Ammon's horn (tissue), 1 donor: ENCODE results near the gene DOK1.

Experiments used
- DNase-seq: peaks from one replicate; pipeline ENCODE4 v3.0.0-alpha.2; 2016; ENCODE audit warnings: low spot score

DOK1 gene

DNA sequence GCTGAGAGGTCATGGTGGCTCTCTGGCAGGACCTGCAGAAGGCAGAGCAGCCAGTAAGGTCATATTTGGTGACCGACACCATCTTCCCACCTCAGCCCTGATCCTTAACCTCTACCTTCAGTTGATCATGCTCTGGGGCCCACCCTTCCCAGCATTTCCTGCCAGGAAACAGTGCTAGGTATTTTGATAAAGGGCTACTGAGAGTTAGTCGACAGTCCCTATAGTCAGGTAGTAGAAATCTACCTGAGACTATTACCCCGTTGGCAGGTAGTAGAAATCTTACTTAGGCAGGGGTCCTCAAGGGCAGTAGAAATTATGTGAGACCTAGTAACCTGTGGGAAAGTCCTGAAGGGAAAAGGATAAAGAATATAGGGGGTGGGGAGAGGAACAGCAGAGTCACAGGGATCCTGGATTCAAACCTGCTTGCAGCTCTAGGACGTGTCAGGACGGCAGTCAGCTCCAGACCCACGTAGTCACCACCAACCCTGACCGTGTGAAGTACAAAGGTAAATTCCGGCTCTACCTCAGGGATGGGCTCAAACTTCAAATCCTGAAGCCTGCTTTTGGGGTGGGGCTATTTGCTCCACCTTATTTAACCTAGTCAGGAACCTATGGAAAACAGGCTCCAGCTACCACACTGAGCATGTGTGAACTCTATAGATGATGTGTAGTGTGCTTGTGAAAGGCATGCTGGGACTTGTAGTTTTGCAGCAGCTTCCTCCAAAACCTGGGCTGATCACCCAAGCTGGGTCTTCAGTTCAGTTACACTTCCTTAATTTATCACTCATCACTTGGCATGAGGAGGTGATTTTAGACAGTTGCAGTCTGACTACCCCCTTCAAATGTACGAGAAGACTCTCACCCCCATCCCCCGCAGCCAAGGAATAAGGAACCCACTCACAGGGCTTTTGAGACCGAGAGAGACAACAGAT, 28.5 kb upstream of the DOK1 start, which contains the start of gene DQX1:
Gene DQX1 (minus strand): TSS at position 515 of the 932 bp plus-strand sequence. CDS start 502 bp downstream, at position 13.
- DNase-seq, result peak; percentile 39

DNA sequence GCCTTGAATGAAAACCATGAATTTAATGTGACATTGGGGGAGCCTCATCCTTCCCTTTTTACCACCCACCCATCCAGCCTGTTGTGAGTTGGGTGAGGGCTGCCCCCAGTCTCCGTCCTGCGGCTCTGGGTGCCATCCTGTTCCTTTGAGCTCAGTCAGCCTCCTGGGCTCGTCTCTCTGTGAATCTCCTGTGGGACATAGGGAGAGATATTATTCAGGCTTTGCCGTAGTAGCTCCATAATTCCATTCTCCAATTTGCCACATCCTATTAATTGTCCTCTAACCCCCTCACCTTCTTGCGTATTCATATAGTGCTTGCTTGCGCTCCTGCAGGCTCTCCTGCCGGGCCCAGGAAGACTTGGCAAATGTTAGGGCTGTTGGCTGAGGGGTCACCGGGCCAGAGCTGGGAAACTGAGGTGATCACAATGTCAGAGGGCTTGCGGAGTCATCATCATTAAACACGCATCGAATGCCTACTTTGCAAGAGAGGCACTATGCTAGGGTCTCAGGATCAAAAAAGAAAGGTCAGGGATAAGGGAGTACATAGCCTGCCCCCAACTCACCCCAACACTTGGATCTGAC, 27.8 kb upstream of the DOK1 start:
- no peak for DNase-seq

DNA sequence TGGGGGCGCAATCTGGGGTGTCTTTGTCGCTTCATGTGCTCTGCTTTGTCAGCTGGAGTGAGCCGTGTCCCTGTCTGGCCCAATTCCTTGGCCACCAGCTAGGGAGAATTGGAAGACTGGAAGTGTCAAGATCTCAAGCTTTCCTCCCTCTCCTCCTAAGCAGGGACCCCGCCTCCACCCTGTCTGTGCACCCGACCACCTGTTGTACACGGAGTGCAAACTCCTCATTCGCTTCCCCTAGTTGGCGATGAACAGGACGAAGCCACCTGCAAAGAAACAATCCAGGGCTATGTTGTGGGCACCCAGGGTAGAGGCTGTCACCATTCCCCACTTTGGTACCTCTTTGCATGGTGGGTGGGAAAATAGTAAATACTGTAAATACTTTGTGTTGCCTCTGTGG, 26.8 kb upstream of the DOK1 start:
- DNase-seq, result no peak

DNA sequence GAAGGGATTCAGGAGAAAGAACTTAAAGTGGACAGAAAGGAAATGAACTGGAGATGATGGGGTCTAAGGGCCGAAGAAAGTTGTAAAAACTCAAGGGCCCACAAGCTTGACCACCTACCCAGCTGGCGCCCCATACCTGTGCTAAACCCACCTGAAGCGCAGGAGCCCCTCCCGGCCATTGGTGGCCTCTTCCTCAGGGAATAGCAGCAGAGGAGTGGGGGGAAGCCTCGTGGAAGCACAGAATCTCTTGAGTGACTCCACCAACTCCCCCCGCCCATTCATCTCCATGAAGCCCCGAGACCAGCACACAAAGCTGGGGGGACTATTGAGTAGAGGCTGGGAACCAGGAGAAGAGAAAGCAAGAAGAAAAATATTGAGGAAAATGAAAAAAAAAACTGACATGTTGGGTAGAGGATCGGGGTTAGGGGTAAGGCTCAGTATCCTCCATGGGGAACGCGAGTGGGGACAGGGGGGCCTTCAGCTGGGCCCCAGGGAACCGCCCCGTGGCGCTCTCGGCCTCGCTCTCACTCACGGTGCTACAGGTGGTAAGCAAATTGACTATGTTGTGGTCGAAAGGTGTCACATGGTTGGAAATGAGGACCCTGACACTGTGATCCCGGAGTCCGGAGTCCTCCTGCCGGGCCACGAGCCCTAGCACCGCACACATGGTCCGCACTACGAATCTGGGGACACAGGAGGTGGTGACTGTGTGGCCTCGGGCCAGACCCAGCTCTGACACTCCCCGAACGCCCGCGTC, 25.7 kb upstream of the DOK1 start:
- DNase-seq, result no peak

DNA sequence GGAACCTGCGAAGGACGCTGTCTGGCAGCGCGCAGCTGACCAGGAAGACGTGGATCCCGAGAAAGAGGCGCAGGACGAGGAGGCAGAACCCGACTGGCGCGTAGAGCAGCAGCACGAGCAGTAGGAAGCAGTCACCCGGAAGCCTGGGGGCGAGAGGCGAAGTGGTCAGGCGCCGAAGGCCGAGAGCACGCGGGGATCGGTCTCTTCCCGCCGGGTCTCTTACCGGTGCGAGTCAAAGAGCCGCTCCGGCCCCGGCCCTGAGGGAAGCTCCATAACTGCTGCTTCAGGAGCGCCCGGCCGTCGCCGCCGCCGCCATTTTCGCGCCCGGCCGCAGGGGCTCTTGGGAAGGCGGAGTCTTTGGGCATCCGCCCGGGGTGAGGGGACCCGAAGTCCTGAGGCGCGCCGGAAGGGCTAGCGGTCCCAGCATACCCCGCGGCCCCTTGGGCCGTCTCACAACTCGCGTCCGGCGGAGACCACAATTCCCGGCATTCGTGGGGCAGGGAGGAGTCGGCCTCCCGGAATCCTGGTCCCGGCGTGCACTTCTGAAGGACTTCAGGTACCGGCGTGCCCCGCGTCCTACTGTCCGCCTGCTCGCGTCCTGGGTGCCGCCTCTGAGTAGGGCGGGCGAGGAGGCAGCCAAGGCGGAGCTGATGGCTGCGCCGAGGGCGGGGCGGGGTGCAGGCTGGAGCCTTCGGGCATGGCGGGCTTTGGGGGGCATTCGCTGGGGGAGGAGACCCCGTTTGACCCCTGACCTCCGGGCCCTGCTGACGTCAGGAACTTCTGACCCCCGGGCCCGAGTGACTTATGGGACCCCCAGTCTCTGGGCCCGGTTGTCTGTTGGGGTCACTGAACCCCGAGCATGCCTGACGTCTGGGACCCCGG, 24.9 kb upstream of the DOK1 start, which contains the start of the genes AUP1 and HTRA2:
Gene AUP1 (minus strand): TSS at position 350 of the 882 bp plus-strand sequence. CDS start 77 bp downstream, at position 273.
Gene HTRA2 (plus strand): TSS at position 577 of the 882 bp plus-strand sequence. CDS start 74 bp downstream, at position 651.
- peak; percentile 99 for DNase-seq

DNA sequence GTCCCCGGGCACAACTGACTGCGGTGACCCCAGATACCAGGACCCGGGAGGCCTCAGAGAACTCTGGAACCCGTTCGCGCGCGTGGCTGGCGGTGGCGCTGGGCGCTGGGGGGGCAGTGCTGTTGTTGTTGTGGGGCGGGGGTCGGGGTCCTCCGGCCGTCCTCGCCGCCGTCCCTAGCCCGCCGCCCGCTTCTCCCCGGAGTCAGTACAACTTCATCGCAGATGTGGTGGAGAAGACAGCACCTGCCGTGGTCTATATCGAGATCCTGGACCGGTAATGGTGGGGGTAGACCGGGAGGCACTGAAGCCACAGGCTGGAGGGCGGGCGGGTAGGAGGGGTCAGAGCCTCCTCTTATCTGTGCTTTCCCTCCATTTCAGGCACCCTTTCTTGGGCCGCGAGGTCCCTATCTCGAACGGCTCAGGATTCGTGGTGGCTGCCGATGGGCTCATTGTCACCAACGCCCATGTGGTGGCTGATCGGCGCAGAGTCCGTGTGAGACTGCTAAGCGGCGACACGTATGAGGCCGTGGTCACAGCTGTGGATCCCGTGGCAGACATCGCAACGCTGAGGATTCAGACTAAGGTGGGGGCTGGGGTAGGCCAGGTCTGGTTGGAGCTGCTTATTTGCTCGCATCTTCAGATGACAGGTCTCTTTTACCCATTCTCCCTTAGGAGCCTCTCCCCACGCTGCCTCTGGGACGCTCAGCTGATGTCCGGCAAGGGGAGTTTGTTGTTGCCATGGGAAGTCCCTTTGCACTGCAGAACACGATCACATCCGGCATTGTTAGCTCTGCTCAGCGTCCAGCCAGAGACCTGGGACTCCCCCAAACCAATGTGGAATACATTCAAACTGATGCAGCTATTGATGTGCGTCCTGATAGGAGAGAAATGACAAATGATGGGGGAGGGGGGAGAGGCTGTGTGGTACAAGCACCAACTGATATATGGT, 24.0 kb upstream of the DOK1 start:
- peak; percentile 58 for DNase-seq

DNA sequence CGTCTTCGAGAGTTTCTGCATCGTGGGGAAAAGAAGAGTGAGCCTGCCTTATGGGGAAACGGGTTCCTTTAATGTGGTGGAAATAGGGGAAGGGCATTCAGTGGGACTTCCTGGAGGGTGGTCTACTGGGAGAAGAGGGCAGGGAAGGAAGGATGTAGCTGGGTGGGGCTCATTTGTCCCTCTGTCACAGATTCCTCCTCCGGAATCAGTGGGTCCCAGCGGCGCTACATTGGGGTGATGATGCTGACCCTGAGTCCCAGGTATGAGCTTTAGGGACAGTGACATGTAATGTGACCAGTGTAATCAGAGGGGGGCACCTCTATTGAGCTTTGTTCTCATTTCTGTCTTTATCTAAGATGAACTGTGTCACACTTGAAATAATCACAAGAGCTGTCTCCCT, 22.9 kb upstream of the DOK1 start:
- no peak for DNase-seq

DNA sequence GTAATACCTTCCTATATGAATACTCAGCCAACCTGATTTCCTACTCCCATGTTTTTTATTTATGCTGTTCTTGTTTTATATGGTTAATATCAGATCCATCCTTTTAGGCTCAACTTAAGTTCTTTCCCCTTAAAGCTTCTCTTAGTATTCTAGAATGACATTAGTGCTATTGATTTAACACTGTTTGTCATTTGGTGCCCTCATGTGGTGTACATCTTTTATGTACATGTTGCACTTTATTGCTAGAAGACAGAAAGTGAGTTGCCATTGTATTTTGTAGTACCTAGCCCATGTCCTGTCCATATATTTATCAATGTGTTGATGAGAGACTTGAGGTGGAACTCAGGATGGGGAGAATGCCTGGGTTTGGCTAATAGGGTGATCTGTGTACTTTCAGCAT, 22.3 kb upstream of the DOK1 start:
- DNase-seq, result peak; percentile 50

DNA sequence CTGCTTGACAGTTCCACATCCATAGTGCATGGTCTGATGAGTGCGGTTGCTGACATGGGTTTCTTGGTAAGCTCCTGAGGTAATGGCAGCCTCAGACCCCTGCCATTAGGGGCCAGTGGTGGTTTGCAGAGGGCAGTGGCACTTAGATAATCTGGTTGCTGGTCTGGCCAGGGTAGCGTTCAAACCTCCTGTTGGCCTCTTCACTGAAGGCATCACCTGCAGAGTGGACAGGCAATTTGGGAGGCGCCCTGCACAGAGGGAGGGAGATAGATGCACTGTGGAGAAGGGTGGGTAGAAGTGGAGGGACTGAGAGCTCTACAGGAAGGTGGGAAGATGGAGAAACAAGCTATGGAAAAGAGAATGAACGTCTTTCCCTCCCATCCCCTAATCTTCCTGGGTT, 21.1 kb upstream of the DOK1 start:
- no peak for DNase-seq

DNA sequence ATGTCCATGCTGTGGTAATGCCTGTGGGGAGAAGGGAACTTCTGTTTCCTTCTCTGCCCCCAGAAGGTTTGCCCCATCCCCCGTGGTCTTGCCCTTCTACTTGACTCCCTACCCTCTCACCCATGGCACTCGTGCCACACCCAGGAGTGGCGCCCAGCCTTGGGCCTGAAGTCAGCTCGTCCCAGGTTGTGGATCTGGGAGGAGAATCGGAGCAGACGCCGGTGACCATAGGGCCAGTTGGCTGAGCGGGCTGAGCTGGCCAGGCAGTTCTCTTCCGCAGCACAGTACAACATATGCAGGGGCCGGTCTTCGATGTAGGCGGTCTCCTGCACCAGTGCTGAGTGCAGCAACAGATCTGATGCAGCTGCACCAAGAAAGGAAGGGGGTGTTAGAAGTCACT, 20.1 kb upstream of the DOK1 start:
- no peak for DNase-seq

DNA sequence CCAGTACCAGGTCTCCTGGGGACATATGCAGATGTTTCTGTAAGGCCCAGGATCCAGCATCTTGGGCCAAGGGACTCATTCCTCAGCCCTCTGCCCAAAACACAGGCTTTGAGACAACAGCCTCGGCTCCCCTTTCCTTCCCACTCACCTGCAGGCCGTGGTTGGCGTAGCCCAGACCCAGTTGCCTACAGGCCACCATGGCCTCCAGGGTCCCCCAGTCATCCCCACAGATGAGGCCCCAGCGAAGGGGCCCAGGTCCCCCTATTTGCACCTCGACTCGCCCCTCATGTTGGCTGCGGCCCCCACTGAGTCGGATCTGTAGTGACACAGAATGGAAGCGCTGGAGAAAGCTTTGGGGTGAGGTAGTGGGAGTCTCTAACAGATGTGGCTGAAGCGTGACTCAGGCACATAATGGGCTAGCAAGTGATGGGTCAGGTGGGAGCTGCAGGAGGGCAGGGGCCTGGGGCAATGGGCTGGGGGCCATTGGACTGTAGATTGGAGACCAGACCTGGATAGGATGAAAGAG, 19.0 kb upstream of the DOK1 start:
- DNase-seq, result no peak

DNA sequence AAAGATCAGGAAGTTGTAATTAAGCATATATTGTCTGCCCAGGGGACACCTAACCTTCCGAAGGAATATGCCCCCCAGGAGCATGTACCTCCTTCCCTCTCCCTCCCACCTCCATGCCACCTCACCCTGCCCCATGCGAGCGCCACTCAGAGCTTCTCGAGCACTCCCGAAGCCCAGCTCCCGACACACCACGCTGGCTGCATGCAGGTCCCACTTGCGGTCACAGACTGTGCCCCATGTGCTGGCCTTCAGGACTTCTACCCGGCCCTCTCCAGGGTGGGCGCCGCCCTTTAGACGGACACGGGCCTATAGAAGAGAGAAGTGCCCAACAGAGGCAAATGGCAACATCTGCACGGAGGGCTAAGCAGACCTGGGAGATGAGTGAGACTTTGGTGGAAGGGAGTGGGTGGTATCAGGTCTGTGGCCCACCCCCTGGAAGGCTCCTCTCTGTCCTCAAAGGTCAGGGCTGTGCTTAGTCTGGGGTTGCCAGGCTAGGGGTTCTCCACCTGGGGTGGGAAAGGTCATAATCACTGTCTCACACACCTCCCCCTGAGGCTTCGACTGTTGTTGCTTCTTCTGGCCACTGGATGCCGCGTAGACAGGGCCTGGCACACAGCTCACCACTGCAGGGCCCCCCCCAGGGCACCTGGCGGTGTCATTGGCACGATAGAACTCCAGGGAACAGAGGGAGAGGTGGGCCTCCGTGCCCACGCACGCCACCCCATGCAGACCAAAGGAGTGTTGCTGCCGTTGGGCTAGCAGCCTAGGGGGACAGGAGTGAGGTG, 18.2 kb upstream of the DOK1 start:
- DNase-seq, result no peak

DNA sequence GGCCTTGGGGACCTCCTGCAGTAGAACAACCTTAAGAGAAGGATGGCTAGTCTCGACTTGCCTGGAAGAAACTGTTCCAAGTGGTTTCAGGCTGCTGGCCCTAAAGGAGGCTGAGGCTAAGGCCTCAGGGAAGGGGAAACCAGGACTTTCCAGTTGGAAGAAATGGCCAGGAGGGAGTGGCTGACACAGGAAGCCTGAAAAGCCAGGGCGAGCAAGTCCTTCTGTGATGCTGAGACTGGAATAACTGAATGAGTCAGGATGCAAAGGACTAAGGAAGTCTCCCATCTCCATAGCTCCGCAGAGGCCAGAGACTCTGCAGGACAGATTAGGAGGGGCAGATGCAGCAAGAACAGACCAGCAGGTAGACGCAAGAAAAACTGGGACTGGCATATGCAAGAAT, 17.4 kb upstream of the DOK1 start:
- DNase-seq, result no peak

DNA sequence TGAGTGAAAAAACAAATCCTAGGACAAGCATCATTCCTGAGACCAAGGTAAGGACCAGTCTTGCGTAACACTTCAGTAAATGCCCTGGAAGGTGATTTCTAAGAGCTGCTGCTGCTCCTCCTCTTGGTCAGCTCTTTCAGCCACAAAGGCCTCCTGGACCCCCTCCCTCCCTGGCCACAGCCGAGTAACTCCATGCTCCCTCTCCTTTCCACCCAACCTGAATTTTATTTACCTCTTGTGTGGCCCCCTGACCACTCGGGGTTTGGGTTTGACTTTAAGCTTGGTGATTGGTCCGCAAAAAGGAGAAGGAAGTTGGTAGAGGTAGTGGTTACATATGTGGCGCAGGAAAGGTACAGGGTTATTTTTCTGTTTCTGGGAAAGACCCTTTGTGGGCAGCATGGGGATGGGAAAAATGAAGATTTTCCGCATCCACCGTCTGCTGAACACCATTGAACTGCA, 15.6 kb upstream of the DOK1 start:
- no peak for DNase-seq

DNA sequence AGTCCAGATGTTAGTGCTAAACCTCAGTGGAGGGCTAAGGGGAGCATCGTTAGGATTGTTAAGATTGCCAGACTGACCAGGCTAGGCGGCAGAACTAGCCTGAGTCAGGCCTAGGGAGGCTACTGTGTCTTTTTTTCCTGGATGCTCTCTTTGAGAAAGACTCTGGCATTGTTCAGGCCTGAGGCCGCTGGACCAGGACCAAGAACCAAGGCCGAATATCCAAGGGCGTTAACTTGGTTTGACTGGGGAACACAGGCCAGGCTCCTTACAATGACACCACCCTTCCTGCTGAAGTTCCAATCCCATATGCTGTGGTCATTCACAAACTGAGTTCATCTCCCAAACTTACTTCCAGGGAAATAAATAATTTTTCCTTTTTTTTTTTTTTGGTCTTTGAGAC, 14.2 kb upstream of the DOK1 start:
- DNase-seq, result no peak

DNA sequence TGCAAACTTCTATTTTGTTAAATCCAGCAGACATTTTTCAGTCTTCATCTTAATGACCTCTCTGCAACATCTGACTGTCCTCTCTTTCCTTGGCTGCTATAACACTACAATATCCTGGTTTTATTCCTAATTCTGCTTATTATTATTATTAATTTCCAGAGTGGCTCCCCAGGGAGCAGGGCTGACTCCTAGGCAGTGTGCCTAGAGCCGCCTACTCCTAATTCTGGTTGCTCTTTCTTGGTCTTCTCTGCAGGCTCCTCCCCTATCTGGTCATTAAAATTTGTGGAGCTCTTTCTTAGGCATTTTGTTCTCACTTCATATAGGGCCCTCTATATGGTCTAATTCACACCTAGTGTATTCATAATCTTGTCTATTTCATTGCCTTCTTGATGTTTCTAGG, 11.5 kb upstream of the DOK1 start:
- no peak for DNase-seq

DNA sequence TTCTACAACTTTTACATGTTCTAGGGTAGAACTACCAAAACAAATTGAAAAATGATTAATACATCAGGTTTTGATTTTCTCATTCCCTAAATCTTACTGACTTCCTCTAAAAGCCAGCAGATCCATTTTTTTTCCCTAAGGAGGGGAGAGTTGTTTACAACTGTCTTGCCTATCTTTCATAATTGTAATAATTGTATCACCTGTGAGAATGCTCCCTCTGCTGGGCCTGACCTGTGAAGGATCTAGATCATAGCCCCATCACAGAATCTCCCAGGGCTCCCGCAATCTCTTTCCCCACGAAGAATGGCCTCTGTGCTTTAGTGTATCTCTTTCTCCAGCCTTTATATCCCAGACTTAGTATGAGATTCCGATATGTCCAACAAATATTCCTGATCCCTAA, 9.9 kb upstream of the DOK1 start:
- no peak for DNase-seq

DNA sequence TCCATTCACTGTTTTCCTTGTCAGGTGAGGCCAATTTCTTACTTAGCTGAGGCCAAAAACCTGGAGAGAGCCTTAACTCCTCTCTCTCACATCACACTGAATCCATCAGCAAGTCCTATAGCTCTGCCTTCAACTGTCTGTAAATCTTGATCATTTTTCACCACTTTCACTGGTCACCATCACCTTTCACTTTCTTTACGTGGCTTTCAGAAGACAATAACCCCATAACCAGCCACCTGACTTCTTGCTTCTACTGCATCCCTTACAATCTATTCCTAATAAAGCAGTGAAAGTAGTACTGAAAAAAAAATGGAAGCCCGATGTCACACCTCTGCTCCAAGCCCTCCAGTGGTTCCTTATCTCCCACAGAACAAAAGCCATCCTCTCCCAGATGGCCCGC, 8.5 kb upstream of the DOK1 start:
- DNase-seq, result no peak

DNA sequence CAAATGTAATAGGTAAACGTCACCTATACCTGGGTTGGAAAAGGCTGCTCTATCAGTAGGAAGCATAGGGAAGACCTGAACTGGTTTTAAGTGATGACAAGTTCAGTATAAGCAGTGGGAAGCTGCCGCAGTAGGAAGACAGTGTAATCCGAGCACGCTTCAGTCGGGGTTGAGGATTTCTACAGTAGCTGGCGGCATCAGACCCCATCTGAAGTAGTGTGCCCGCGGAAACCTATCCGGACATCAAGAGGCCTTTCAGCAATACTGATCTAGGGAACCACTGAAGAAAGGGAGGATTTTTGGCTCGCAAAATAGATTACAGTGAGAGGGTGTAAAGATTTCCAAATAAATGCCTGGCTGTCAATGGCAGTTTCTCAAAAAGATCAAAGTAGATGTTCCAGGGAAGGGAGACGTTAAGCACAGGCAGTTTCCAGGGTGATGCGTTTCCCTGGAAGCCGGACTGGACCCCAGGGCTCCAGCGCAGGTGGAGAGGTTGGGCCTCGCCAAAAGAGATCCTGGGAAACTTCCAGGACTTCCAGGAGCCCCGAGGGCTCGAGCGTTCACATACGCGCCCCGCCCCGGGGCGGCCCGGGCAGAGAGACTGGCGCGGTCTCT, 6.1 kb upstream of the DOK1 start:
- DNase-seq, result no peak
